Upper lobe of left lung (tissue), 4 donors: ENCODE data around the gene GATM.

ENCODE experiments used
- EP300 ChIP-seq, 4 donors: sonication (generic); formaldehyde crosslinking; IDR thresholded peaks; one replicate each; pipeline ENCODE4 v1.5.1; 2017; ENCODE audit warnings: antibody characterized with exemption in 4 of 4, control low read depth in 2 of 4
- POLR2A ChIP-seq, 4 donors: fragments of 450-650 bp; IDR thresholded peaks; one replicate each; pipeline ENCODE4 v1.5.1; 2016 to 2017; ENCODE audit warnings: antibody characterized with exemption in 4 of 4, mild to moderate bottlenecking in 2 of 4
- POLR2AphosphoS5 ChIP-seq, 2 donors: sonication (generic); formaldehyde crosslinking; IDR thresholded peaks; one replicate each; pipeline ENCODE4 v1.5.1; 2017; ENCODE audit warnings: antibody characterized with exemption in 2 of 2
- TF ChIP-seq, protein P1 (sequence below), 6 experiments: fragments of 450-650 bp in 4 of 6; fragments of 200-600 bp in 2 of 6; sonication (generic) in 2 of 6; IDR thresholded peaks; one replicate each; pipeline ENCODE4 v1.5.1; 2016 to 2019; ENCODE audit warnings: antibody characterized with exemption in 6 of 6

DNA sequence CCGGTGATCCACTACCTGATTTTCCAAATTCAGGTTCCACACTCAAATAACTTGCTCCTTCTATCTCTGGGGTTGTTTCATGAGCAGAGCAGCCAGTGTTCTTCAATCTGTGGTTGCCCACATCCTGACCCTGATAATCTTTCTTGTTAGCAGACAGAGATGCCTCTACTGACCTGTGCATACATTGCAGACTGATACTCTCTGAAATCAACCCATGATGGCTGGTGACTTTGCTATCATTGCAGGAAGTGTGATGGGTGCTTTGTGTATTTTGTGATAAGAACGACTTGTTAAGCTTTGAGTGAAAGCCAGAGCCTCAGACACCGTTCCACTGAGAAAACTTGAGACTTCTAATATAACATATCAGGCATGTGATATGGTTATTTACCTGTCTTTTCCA lies 39.9 kb downstream of the GATM start:
- no peak for TF ChIP-seq EP300 (IDR thresholded peaks at IDR 0.05)
- TF ChIP-seq, protein P1, sequence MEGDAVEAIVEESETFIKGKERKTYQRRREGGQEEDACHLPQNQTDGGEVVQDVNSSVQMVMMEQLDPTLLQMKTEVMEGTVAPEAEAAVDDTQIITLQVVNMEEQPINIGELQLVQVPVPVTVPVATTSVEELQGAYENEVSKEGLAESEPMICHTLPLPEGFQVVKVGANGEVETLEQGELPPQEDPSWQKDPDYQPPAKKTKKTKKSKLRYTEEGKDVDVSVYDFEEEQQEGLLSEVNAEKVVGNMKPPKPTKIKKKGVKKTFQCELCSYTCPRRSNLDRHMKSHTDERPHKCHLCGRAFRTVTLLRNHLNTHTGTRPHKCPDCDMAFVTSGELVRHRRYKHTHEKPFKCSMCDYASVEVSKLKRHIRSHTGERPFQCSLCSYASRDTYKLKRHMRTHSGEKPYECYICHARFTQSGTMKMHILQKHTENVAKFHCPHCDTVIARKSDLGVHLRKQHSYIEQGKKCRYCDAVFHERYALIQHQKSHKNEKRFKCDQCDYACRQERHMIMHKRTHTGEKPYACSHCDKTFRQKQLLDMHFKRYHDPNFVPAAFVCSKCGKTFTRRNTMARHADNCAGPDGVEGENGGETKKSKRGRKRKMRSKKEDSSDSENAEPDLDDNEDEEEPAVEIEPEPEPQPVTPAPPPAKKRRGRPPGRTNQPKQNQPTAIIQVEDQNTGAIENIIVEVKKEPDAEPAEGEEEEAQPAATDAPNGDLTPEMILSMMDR (IDR thresholded peaks at IDR 0.05) = no peak
- no peak for TF ChIP-seq POLR2A (IDR thresholded peaks at IDR 0.05)
- no peak for TF ChIP-seq POLR2AphosphoS5 (IDR thresholded peaks at IDR 0.05)
